GM20000 (cell line): ENCODE data around the gene OSBPL2.

Source experiments
- DNase-seq: peaks from one replicate; pipeline ENCODE4 v3.0.0; 2012; ENCODE audit warnings: low spot score
- CTCF ChIP-seq: IDR thresholded peaks from 2 replicates; pipeline ENCODE4 v1.5.1; 2012; ENCODE audit warnings: mild to moderate bottlenecking, control low read depth; ENCODE audit errors: extremely low read depth, missing control alignments

Gene OSBPL2

GRCh38 chr20:62328684-62329388 is 90.5 kb downstream of the OSBPL2 start:
- DNase-seq = no peak
- no peak for TF ChIP-seq CTCF

GRCh38 chr20:62329389-62330377 is 91.4 kb downstream of the OSBPL2 start:
- no peak for DNase-seq
- no peak for TF ChIP-seq CTCF

GRCh38 chr20:62330576-62331317 is 92.4 kb downstream of the OSBPL2 start:
- no peak for TF ChIP-seq CTCF
- DNase-seq = no peak

GRCh38 chr20:62331347-62331746 is 93.0 kb downstream of the OSBPL2 start:
- TF ChIP-seq CTCF = no peak
- DNase-seq = no peak

- TF ChIP-seq CTCF = no peak
- no peak for DNase-seq
These were observed 94.1 kb downstream of the OSBPL2 start for GRCh38 chr20:62332421-62332820.

GRCh38 chr20:62332989-62333819 is 94.9 kb downstream of the OSBPL2 start:
- DNase-seq = no peak

More at GRCh38 chr20:62332989-62333819, 94.9 kb downstream of the OSBPL2 start:
- no peak for TF ChIP-seq CTCF
